ENCODE measurements around the gene CFAP54.

Gene CFAP54

DNA sequence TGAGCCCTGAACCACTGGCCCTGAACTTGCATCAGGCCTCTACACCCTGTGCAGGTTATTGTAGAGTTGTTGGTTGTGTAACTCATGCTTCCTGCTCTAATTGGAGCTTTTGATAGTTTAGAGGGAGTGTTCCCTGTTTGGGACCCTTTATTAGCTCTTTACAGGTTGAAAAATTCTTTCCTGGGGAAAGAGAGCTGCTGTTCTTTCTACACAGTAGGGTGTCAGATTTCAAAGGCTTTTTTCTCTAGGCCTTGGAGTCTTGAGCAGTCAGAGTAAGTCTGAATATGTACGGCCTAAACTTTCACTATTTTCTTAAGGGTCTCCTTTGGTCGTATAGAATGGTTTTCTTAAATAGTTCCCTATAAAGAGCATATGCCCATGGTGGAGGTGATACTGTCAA lies 356.9 kb downstream of the CFAP54 start:
- DNase-seq = no peak

DNA sequence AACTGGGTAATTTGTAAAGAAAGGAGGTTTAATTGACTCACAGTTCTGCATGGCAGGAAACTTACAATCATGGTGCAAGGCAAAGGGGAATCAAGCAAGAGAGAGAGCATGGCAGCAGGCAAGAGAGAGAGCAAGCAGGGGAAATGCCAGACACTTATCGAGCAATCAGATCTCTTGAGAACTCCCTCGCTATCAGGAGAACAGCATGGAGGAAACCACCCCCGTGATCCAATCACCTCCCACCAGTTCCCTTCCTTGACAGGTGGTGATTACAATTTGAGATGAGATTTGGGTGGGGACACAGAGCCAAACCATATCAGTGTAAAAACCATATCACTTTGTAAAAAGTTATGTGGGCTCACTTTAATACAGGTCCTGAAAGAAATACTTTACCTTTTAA lies 361.3 kb downstream of the CFAP54 start:
- DNase-seq = no peak

DNA sequence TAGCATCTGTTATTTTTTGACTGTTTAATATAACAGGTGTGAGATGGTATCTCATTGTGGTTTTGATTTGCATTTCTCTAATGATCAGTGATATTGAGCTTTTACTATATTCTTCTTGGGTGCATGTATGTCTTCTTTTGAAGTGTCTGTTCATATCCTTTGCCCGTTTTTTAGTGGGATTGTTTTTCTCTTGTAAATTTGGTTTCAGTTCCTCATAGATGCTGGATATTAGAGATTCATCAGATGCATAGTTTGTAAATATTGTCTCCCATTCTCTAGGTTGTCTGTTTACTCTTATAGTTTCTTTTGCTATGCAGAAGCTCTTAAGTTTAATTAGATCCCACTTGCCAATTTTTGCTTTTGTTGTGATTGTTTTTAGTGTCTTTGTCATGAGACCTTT lies 368.8 kb downstream of the CFAP54 start:
- no peak for DNase-seq

DNA sequence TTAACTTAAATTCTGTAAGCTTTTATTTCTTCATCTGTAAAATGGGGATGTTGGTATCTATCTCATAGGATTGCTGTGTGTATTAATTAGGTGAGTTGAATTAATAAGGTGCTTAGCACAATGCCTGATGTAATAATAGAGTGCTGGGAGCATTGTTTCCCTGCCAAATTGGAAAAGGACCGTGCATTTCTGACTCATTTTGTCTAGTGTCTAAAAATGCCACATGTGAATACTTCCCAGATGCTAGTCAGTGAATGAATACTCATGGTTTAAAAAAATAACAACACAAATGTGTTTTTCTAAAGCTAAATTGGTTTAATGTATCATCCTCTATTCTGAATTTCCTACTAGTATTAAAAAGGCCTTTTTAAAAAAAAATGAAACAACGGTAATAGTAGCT lies 372.3 kb downstream of the CFAP54 start:
- no peak for DNase-seq

DNA sequence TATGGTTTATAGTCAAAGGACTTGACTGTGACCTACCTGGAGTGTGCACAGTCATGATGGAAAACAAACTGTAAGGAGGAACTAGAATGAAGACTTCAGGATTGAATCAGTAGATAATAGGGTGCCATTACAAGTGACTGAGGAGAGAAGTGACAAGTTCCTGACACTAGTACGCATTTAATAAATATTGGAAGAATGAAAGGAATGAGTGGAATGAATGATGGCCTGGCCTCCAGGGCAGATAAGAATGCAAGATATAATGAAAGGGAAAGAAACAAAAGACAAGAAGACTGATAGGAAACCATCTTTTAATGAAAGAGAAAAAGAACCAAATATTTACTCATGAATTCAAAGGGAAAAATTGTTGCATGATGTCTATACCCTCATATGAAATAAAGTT lies 372.9 kb downstream of the CFAP54 start:
- DNase-seq = no peak

DNA sequence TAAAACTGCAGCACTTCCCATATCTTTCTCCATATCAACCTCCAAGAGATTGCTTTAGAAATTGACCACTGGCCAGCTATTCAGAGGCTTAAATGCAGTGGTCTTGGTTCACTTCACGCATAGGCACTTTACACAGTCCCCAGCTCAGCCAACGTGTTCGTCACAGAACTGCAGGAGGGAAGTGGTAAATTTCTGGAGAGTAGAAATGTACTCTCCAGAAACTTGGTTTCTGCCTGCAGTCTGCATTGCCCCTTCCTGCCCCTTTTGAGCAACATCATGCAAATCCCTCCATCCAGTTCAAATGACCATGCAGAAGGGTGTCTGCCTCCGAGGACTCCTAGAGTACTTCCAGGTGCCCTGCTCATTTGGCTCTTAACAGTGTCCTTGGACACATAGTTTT lies 375.0 kb downstream of the CFAP54 start:
- no peak for DNase-seq

DNA sequence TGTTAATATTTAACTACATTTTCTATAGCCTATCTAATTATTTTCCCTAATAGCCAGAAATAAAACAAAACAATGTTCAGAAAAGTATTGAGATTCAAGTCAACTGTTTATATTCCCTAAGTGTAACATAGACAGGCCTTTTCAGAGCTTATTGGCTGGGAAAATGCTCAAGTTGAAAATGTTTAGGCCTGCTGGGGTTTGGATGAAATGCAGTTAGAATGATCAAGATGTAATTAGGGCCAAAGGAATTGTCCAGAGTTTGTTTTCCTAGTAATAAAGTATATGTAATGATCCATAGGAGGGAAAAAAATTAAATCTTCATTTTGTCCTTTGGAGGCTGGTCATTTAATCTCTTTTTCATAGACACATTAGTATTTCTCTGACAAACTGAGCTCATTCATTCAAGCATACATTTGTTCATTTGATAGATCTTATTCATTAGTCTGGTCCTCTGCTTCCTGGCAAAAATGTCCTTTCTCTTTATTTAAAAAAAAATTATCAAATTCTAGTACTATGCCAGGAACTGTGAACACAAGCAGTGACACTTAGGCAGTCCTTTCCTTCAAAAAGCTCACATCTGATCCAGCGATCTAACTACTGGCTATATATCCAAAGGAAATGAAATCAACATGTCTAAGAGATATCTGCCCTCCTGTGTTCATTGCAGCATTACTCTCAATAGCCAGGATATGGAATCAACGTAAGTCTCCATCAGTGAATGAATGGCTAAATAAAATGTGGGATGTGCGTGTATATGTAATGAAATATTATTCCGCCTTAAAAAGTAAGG lies 377.6 kb downstream of the CFAP54 start:
- no peak for DNase-seq

DNA sequence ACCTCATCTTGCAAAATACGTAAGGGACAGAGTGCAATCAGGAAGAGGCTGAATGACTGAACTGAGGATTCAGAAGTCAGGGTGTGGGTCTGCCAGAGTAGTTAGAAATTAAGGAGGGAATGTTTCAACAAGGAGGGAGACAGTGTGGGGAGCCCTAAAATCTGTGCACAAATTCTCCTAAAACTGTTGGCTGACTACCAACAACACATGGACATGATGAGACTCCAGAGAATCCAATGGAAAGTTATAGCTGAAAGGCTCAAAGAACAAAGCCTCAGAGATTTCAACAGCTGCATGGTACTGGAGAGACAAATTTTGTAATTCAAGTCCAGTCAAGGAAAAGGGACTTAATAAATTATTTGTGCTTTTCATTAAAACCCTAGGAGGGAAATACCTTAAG lies 381.6 kb downstream of the CFAP54 start:
- no peak for DNase-seq

DNA sequence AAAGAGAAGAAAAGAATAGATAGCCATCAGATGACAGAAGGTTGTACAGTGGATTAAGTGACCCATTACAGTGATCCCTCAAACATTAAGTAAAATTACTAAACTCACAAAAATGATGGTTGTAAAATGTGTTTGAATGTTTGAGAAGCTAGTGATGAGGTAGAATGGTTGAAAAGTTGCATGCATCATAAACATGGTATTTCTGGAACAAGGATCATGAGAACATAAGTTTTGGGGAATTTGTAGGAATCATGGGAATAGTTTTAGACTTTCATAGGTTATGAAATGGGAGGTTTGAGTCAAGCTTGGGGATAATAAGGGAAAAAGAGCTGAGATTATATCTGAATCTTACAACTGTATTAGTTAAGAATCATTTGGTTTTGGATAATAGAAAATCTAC lies 383.6 kb downstream of the CFAP54 start:
- no peak for DNase-seq

DNA sequence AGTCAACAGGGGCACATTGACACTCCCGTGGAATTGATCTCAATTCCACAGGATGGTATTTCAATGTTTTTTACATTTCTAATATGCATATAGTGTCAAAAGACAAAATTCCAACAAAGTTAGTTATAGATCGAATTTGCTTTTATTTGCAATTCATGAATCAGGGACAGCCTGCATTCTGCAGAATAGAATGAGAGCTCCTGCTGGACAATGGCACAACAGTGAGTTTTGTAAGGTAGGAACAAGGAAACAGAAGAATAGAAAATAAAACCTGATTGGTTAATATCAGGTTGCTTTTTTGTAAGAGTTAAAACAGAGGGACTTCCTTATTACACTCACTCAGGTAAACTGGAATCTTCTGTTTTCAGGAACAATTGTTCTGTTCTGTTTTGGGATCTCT lies 384.8 kb downstream of the CFAP54 start:
- no peak for DNase-seq

DNA sequence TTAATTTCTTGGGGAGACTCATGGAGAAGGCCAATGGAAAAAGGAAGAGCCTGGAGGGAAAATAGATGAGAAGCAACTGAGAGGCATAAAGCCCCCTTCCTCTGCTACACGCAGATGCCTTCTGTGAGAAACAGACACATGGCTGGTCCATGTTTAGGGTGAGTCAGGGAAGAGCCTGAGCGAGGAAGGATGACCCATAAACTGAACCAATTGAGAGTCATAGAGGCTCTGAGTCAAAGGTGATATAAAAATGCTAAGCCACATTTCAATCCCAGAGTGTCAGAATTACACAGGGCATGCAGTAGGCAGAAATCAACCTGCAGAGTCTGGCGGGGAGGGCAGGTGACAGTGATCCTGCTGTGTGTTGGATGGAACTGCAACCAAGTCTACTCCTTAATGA lies 387.6 kb downstream of the CFAP54 start:
- DNase-seq = no peak

DNA sequence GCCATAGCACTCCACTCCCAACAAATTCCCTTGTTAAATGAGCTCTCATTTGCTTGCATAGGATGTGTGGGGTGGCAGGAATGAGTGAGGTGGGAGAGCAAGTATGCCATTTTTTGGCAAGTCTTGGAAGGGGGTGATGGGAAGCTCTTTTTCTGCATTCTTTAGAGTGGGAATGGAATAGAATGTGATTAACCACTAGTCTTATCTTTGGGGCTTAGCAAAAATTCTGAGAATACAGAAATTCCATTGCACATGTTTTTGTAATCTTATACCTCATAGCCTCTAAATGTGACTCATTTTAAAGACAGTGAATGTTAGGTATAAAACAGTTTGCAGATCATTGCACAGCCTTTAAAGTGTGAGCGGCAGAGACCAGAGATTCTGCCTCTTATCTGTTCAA lies 389.3 kb downstream of the CFAP54 start:
- no peak for DNase-seq

DNA sequence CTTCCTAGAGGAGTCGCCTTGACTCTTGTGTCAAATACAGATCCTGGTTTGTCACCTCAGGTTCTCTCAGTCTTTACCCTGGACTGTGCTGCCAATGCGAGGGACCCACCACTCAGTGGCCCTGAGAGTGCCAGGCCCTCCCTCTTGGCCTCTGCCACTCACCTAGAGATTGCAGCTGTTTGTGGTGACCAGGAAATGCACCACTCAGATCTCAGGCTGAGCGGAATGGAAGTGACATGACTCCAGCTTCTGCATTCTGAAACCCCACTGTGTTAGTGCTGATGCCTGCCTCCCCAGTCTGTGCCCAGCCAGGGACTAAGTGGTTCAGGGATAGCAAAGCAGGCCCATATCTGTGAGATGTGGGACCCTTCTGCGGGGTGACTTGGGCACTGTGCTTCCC lies 389.9 kb downstream of the CFAP54 start:
- DNase-seq = no peak

DNA sequence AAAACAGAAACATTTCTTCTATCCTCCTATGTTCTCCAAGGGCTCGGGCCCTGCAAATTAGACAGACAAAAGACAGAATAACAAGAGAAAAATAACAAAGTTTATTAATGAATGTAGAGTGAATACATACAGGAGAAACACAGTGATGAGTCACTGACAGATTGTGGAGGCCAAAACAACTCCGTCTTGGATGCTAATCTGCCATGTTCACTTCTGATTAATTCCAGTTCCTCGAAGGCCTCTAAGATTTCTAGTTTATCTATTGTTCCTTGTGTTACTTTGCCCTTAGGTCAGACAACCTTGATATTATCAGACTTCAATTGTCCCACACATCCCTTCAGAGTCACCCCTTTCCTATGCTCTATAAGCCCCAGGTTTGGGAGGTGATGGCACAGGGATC lies 390.8 kb downstream of the CFAP54 start:
- DNase-seq = no peak

DNA sequence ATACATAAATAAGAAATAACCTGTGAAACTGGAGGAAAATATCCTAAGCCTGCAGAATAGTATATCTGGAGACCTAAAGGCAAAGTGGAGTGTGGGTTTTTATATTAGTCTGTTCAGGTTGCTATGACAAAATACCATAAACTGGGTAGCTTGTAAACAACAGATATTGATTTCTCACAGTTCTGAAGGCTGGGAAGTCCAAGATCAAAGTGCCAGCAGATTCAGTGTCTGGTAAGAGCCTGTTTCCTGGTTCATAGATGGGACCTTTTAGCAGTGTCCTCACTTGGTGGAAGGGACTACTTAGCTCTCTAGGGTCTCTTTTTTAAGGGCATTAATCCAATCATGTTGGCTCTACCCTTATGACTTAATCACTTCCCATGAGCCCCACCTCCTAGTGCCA lies 392.2 kb downstream of the CFAP54 start:
- DNase-seq = no peak

DNA sequence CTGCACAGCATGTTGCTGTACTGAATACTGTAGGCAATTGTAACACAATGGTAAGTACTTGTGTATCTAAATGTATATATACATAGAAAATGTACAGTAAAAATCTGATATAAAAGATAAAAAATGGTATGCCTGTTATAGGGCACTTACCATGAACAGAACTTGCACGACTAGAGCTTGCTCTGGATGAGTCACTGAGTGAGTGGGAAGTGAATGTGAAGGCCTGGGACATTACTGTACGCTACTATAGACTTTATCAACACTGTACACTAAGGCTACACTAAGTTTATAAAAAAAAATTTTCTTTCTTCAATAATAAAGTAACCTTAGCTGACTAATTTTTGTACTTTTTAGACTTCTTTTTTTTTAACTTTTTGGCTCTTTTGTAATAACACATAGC lies 393.5 kb downstream of the CFAP54 start:
- no peak for DNase-seq

DNA sequence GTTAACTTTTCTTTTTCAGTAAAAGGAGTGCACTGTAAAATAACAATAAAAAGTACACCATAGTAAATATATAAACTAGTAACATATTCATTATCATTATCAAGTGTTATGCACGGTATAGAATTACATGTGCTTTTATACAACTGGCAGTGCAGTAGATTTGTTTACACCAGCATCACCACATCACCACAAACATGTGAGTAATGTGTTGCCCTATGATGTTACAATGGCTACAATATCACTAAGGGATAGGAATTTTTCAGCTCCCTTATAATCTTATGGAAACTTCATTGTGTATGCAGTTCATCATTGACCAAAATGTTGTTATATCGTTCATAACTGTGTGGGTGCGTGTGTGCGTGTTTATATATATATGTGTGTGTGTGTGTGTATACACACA lies 394.2 kb downstream of the CFAP54 start:
- no peak for DNase-seq

DNA sequence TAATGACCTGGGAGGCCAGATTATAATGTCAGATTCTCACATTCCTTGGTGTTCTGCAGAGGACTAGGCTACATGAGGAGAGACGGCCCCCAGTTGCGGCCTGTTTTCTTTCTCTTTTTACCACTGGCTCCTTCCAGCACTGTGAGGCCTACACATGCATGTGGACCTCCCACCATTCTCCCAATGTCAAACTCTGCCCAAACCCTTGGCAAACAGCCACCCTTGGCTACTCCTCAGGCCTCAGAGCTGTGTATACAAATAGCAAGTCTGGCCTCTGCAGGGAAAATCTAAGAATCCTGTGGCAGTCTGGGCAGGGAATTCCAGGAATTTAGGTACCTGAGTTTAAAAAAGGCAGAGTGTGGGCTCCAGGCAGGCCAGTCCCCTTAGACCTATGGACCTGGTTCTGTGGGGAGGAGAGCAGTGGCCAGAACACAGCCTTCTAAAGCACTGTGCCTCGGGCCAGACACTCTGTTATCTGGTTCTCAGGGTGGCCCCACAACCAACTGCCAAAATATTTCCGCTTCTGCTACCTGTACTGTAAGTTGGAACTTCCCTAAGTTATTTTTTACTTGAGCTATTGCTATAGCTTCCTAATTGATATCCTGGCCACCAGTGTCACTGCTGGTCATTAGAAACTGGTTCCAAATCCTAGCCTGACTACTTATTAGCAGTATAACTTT lies 397.8 kb downstream of the CFAP54 start:
- DNase-seq = no peak

DNA sequence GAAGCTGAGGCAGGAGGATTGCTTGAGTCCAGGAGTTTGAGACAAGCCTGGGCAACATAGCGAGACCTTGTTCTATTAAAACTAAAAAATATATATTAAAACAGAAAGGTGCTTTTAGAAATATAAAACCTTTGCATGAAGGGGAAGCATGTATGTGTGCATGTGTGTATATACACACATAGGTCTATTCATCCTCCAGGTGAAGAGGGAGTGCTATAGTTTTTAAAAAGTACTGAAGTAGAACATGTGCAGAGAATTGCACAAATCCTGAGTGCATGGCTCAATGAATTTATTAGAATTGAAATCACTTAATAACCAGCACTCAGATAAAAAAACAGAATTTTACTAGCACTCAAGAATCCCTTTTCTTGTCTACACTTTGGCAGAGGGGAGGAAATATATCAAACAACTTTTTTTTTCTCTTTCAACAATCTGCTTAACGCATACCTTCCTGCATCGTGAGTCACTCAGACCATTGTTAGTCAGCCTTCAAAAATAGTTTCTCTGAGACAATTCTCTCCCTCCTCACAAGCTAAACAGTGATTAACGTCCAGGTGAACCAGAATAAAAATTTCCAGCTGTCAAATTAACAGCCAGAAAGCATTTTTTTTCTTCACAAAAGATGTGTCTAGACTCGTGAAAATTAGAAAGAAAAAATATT lies 400.0 kb downstream of the CFAP54 start:
- peak; percentile 7 for DNase-seq

DNA sequence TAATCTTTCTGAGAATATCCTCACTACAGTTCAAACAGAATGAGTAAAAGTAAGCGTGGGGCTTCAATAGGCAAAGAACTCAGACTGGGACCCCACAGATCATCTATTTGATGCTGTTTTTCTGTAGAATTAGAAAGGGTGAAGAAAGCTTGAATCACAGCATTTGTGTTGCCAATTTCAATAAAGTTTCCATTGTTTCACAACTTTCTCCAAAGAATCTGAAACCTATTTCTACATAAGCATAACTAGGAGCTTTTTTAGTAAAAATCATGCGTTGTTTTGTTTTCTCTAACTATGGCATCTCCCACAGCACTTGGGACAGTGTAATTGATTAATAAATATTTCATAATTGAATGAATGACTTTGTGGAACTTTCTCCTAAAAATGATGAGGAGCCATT lies 401.0 kb downstream of the CFAP54 start:
- no peak for DNase-seq

DNA sequence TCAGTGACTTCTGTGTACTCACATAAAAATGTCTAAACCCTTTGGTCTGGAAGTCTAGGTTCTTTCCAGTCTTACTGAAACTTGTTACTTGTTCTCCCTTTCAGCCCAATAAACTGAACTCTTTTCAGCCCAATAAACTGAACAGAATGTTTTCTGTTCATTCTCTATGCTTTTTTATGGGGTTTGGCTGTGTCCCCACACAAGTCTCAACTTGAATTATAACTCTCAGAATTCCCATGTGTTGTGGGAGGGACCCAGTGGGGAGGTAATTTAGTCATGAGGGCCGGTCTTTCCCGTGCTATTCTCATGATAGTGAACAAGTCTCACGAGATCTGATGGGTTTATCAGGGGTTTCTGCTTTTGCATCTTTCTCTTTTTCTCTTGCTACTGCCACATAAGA lies 402.7 kb downstream of the CFAP54 start:
- DNase-seq = no peak

DNA sequence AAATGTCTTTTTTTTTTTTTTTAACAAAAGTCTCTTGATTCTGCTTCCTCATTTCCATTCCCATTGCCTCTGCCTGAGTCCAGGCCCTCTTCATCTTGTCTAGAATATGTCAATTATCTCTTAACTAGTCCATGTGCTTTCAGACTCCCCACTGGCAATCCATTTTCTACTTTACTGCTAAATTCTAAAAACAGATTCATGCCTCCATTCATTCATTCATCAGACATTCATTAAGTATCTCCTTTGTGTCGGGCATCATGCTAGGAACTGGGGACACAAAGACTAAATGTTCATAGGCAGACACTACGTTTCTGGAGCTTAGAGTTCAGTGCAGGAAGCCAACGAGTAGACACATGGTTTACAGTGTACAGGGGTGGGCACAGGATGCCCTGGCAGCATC lies 408.0 kb downstream of the CFAP54 start:
- DNase-seq = no peak

DNA sequence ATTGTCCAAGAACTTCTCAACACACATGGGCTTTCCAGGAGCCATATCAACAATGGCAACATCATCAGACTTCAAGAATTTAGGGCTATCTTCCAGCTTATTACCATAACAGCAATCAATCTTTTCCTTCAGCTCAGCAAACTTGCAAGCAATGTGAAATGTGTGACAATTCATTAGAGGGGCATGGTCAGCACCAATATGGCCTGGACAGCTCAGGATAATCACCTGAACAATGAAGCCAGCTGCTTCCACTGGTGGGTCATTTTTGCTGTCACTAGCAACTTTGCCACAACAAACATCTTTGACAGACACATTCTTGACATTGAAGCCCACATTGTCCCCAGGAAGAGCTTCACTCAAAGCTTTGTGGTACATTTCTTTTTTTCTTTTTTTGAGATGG lies 411.8 kb downstream of the CFAP54 start:
- no peak for DNase-seq

DNA sequence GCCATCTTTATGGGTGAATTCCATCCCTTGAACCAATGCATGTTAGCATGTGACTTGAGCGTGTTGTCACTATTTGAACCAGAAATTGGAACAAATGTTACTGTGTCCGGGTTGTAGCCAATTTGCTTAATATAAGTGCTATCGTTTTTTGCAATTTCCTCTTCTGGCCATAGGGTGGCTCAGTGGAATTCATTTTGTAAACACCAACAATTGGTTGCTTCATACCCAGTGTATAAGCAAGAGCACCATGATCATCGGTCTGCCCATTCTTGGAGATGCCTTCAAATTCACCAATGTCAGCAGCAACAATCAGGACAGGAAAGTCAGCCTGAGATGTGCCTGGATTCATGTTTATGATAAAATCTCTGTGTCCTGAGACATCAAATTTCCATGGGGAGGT lies 412.7 kb downstream of the CFAP54 start:
- DNase-seq = no peak

DNA sequence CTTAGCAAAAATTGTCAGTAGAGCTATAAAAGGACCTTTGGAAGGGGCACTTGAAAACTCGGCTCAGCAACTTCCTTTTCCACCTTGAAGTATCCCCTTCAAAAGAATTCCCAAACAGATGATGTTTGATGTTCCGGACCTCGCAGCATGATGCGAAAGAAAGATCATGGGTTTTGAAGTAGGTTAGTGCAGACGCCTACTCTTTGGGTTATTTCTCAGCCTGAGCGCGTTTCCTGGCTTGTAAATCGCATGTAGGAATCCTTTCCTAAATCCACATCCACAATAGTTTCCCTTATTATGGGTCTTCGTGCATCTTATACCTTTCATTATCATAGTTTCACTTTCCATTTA lies 417.1 kb downstream of the CFAP54 start:
- DNase-seq = peak; percentile 31
